AG10803 (cell line): Measurements from ENCODE around the gene BCOR.

Experiments used
- DNase-seq: peaks from one replicate; pipeline ENCODE4 v3.0.0; 2010; ENCODE audit warnings: low read depth
- H3K4me3 ChIP-seq: 2 replicates; pipeline ENCODE4 v1.5.1; 2011; ENCODE audit warnings: mild to moderate bottlenecking, low read length, control low read depth
- CTCF ChIP-seq: conservative IDR thresholded peaks from 2 replicates; pipeline ENCODE4 v1.5.1; 2011; ENCODE audit warnings: mild to moderate bottlenecking, low read length, control low read depth, inconsistent platforms

The BCOR gene

GRCh38 chrX:40061005-40061404 is 36.8 kb downstream of the BCOR start:
- no peak overlapping the region for H3K4me3 ChIP-seq

GRCh38 chrX:40060356-40060845 is 37.4 kb downstream of the BCOR start:
- TF ChIP-seq CTCF, result no peak
- H3K4me3 ChIP-seq, result no peak overlapping the region

More at GRCh38 chrX:40061005-40061404, 36.8 kb downstream of the BCOR start:
- DNase-seq, result no peak
- no peak for TF ChIP-seq CTCF

GRCh38 chrX:40058719-40059118 is 39.0 kb downstream of the BCOR start:
- no peak overlapping the region for H3K4me3 ChIP-seq
- TF ChIP-seq CTCF, result no peak
- no peak for DNase-seq

More at GRCh38 chrX:40060356-40060845, 37.4 kb downstream of the BCOR start:
- DNase-seq, result no peak

- no peak for DNase-seq
- no peak for TF ChIP-seq CTCF
Measured at GRCh38 chrX:40057405-40057804, 40.4 kb downstream of the BCOR start.

GRCh38 chrX:40056420-40056819 is 41.3 kb downstream of the BCOR start:
- no peak for DNase-seq
- no peak for TF ChIP-seq CTCF
- no peak overlapping the region for H3K4me3 ChIP-seq

More at GRCh38 chrX:40057405-40057804, 40.4 kb downstream of the BCOR start:
- no peak overlapping the region for H3K4me3 ChIP-seq

- no peak overlapping the region for H3K4me3 ChIP-seq
- DNase-seq, result no peak
- no peak for TF ChIP-seq CTCF
Measured at GRCh38 chrX:40055495-40055894, 42.3 kb downstream of the BCOR start.

- no peak for TF ChIP-seq CTCF
- DNase-seq, result no peak
- H3K4me3 ChIP-seq, result no peak overlapping the region
Measured at GRCh38 chrX:40054793-40055192, 43.0 kb downstream of the BCOR start.
